GM12892 (cell line): Measurements from ENCODE around the gene ST3GAL6.

ENCODE experiments used
- POLR2A ChIP-seq: IDR thresholded peaks from 2 replicates; pipeline ENCODE4 v1.6.1; 2011; ENCODE audit warnings: low read depth, low read length, control low read depth
- POLR2AphosphoS5 ChIP-seq: IDR thresholded peaks from 2 replicates; pipeline ENCODE4 v1.6.1; 2011; ENCODE audit warnings: low read depth, low read length, control low read depth

DNA sequence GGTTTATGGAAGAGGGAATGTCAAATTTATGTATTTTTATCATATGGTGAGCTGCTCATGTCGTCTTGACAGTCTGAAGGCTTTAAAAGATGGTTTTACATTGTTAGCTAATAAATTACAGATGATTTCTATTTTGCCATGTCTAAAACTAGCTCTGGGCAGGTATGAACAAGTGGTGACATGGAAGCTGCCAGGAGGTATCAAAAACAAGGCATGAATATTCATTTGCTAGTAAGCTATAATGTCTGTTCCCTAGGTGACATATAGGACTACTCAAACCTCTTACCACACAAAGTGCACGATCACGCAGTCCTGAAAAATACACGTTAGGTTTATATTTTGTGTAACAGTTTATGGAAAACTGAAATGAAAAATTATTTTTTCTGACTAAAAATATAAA, 34.8 kb downstream of the ST3GAL6 start:
- TF ChIP-seq POLR2AphosphoS5 (no peak), POLR2A (no peak)
